TTC549 (cell line): ENCODE results near the gene KRT82.

Experiments
- FAIRE-seq: peaks from 2 replicates; lab custom pipeline; 2012; peaks lifted over from hg19 to GRCh38; lab: Jason Lieb, UNC

The KRT82 gene

DNA sequence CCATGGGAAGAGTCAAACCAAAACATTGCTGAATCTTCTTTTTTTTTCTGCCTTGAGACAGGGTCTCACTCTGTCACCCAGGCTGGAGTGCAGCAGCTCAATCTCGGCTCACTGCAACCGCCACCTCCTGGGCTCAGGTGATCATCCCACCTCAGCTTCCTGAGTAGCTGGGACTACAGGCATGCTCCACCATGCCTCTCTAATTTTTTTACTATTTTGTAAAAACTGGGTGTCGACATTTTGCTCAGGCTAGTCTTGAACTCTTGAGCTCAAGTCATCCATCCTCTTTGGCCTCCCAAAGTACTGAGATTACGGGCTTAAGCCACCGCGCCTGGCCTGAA is 29.5 kb upstream of the KRT82 start:
- FAIRE-seq: no peak

DNA sequence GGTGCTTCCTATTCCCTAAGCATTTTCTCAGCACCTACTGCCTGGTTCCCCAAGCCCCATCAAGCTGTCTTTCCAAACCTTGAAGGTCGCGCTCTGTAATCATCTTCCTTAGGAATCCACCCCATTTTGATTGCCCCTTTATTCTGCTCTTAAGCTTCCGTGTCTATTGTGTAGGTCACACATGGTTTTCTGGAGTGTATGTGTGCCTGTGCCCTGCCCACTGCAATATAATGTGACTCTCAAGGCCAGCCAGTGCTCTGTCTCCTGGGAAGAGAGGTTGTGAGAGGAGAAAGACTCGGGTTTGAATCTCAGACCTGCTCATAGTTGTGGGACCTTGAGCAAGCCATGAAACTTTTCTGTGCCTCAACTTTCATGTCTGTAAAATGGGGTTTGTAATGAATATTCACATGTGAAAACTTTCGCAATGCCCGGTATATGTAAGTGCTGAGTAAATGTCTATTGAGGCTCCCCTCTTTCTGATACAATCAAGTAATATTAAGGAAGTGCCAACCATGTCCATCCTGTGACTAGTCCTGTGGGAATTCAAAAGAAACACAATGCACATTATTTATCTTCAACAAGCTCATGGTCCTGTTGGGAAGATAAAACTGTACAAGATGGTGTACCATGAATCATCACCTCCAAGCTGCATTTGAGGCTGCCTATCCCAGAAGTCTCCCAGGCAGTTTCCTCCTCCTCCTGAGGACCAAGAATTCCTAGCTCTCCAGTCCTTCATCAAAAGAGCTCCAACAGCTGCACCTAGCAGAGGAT is 28.8 kb upstream of the KRT82 start:
- FAIRE-seq: no peak

DNA sequence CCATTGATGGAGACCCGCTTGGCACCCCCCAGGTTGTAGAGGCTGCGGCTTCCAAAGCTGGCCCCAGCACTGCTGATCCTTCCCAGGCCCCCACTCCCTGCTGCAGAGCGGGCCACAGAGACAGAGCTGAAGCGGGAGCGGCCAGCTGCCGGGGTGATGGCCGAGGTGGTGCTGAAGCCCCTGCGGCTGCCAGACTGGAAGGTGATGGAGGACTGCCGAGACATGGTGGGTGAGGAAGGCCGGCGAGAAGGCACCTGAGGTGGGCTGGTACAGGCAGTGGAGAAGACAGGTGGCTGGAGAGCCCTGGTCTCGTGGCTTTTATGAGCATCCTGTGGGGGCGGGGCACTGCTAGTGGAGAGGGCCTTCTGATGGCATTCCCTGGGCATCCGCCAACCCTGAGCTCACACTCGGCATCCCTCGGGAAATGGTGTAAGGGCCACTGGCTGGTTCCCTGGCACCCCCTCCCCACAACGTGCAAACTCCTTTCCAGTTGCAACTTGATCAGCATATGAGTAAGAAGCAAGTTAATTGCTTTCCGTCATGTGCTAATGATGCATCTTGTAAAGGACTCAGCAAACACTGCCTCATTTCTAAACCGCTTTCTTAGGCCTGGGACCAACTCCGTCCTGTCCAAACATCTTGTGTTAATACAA is 28.1 kb upstream of the KRT82 start, which contains the start of gene KRT75:
TSS of gene KRT75 (minus strand) at position 291 of the 653 bp plus-strand sequence. CDS start at position 224, 67 bp downstream.
- FAIRE-seq: no peak

DNA sequence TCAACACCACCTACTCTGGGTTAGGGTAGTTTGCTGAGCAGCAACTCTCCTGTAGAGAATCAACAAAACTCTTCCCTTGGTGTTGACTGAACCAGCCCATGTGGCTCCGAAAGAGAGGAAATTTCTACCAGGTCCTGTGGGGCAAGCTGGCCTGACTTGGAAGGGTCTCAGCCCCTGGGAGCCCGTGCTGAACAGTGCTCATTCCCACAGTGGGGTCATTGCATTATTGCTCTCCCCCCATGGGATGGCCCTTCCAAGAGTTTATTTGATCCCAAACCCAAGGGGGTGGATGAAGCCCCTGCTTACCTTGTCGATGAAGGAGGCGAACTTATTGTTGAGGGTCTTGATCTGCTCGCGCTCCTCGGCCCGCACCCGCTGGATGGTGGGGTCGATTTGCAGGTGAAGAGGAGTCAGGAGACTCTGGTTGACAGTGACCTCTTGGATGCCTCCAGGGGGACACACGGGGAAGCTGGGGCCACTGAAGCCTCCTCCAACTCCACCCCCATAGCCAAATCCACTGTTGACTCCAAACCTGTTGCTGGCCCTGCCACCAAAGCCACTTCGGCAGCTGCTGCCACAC is 27.5 kb upstream of the KRT82 start:
- no peak for FAIRE-seq

DNA sequence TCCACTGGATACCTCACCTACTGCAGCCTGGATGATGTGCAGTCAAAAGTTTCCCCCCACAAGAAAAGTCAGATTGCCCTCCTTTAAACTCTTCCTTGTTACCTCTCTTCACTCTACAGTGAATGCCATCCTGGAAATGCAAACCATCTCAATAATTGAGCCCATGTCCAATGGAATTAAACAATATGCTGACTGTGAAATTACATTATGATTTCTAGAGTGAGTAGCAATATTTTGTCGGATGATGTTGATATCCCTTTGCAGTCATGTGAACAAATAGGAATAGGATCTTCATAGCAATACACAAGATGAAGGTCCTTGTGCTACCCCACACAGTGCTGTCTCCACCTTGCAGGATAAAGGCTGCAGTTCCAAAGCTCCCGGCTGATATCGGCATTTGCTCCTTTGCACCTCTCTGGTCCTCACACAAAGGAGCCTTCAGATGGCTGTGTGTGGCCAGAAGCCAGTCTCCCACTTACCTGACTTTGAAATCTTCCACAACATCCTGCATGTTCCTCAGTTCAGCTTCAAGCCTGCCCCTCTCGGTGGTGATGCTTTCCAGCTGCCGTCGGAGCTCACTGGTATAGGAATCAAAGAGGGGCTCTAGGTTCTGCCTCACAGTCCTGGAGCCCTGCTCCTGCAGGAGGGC is 26.5 kb upstream of the KRT82 start:
- no peak for FAIRE-seq

DNA sequence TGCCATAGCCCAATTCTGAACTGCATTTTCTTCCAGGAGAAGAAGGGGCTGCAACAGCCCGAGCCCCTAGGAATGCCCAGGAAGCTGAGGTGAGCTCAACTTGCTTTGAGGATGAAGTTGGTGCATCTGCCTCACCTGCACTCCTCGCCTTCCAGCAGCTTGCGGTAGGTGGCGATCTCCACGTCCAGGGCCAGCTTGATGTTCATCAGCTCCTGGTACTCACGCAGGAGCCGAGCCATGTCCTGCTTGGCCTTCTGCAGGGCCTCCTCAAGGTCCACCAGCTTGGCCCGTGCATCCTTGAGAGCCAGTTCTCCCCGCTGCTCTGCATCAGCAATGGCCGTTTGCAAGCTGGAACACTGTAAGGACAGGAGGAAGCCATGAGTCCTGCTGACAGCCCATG is 22.0 kb upstream of the KRT82 start:
- no peak for FAIRE-seq

DNA sequence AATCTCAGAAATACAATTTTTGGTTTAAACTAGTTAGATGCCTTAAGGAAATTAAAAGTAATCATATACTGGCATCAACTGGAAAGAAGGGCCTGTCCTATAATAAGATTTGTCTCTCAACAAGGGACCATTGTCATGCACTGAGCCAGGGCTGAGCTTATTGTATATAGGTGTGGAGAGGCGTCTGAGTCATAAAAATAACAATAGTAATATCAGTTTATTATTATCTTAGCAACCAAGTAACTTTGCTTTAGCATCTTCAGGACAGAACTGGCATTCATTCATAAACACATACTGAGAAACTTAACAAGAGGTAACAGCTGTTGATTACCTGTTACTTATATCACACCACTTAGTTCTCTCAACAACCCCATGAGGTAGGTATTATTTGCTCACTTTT is 20.9 kb upstream of the KRT82 start:
- FAIRE-seq: no peak

DNA sequence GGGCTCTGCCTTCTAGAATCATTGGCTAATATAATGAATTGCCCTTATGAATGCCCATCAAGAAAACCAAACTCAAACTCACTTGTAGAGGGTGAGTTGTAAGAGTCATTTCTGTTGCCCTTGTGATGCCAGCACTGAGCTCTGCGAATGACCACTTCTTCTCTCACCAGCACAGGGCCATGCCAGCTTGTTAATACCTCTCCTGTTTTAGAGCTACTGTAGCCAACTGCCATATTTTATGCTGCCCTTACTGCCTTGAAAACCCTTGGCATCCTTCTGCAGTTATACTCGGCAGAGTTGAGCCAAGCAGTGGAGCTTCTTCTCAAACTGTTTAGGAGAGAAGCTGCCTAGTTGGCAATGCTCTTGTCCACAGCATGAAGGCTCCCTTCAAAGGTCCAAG is 19.9 kb upstream of the KRT82 start:
- FAIRE-seq: no peak

DNA sequence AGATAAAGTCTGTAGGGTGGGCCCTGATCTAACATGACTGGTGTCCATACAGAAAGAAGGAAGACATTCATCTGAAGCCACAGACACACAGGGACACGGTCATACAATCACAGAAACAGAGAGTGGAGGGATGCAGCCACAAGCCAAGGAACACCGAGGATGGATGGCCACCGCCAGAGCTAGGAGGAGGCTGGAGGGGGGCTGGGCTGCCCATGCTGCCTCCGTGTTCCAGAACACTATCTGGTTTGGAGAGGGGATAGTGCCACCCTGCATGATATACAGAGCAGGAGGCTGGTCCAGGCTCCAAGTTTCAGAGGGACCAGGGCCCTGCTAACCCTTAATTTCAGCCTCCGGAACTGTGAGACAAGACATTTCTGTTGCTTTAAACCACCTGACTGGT is 19.3 kb upstream of the KRT82 start:
- no peak for FAIRE-seq

DNA sequence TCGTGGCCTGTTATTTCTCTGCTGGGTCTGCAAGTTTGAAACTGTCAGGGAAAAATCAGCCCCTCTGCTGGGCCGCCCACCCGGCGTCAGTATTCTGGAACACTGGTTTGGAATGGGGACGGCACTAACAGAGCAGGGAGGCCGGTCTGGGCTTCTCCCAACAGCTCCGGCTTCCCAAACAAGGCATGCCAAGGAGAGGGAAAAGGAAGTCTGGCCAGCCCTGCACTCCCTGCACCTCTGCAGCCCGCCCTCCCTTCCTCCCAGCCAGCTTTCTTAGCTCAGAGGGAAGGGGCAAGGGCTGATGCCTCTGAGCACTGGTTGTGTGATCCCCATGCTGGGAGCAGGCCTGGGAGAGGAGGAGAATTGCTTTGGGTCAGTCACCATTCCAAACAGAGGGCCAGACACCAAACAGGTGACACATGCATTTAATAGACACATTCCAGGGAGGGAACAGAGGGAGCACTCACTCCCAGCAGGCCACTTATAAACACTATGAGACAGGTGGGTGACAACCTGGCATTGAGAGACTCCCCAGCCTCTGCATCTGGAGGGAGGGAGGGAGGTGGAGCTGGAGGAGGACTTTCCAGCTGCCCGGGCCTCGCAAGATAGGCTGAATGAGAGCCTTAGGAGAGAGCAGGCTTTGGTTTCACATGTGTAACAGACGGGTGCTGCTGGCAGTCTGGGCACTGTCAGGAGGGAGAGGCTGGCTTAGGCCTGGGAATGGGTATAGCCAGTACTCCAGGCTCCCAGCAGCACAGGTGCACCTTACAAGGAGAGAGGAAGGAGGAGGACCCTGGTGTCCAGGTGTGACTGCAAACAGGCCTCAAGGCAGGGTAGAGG is 17.7 kb upstream of the KRT82 start:
- FAIRE-seq: no peak

DNA sequence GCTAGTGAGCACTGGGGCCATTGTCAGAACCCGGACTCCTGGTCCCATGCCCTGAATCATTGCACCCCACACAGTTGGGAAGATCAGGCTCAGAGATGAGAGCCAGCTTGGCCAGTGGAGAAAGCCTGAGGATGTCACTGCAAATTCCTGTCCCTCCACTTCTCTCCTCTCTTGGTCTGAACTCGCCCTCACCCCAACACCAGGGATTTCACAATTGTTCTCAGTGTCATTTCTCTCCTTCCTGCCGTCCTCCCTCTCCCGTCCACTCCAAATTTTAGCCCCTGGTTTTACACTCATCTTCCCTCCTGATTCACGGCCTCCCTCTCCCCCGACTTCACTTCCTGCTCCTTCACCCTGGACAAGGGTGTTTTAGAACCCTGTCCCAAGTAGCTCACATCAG is 16.9 kb upstream of the KRT82 start:
- no peak for FAIRE-seq

DNA sequence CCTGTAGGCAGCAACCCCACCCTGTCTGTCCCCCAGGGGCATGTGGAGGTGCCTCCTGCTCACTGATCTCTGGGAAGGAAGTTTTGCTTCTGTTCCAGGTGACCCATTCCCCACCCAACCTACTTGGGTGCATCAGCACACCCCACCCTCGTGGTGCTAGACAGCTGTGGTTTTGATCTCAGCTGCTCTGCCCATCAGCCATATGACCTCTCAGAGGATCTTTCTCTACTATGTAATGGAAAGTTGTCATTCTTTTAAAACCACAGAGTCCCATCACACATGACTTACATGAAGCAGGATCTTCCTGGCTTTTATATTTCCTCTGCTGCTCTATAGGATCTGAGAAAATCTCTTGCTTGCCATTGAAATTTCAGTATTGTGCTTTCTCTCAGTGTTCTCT is 13.5 kb upstream of the KRT82 start:
- no peak for FAIRE-seq

DNA sequence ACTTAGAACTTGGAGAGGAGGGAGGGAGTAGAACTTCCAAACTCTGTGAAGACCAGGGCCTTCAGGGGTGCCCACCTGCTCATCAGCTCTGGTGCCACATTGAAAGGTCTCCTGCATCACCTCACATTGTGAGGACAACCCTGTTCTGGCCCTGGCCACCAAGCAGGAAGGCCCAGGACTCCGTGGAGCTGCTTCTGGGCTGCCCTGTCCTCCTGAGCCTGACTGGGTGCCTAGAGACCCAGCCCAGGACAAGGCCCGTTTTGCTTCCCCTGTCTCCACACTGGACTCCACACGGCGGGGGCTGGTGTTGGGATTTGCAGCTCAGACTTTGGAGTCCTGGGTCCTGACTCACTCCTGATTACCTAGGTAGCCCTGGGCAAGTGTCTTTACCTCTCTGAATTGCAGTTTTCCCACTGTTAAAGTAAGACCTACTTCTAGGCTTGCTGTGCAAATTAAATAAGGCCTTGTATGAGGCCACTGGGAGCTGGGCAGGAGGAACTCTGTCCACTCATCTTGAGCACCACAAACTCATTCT is 12.5 kb upstream of the KRT82 start:
- no peak for FAIRE-seq

DNA sequence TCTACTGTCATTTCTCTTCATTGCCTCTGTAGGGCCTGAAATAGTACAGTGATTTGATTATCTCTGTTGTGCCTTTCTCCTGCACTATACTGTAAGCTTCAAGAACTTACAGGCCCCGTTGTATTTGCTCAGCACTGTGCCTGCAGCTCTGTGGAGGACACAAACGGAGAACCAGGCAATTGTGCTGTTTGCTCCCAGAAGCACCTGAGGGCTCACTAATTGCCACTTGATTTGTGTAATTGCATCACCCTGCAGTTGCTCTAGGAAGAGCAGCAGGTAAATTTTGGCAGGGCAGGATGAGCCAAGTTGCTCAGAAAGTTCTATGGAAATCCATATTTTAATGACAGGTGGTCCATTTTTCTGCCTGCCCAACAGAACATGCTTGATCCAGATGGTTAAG is 11.6 kb upstream of the KRT82 start:
- no peak for FAIRE-seq

DNA sequence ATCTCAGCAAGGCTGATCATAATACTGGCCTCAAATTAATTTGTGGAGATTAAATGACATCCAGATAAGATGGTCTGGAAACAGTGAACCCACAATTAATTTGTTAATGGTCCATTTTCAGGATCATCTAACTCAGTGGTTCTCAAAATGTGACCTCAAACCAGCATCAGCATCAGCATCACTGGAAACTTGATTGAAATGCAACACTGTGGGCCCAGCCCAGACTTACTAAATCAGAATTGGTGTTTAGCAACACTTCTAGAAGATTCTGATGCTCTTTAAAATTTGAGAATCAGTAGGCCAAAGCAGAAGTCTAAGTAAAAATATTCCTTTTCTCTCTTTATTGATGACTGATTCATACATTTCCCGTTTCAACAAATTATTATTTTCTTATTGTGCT is 10.7 kb upstream of the KRT82 start:
- FAIRE-seq: no peak

DNA sequence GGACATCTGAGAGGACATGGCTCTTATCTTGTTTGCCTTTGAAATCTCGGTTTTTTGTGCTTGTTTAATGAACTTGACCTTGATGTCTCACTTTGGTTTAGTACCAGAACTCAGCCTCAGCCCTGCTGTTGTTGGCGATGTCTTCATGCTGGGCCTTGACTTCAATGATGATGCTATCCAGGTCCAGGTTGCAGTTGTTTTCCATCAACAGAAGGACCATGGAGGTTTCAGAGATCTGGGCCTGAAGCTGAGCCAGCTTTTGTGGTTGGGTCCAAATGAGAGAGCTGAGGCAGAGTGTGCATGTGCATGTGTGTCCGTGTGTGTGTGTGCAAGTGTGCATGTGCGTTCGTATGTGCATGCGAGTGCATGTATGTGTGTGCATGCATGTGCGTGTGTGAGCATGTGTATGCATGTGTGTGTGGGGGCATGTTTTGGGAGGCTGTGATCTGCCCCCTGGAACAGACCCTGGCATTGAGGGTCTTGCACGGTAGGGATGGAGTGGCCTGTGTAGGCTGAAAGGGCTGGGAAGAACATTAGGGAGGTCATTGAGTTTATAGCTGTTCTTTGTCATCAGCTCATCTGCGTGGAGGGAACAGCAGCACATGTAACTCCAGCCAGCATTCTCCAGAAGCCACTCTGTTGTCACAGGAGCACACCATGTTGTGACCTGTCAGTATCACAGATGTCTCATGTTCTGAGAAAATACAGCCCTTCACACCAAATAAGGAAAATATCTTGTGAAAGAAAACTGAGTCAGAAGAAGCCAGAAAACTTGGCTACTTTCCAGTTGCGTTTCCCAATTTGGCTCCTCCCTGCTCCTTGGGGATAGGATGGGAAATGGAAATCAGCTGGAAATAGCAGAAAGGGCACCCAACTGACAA is 10.0 kb upstream of the KRT82 start:
- FAIRE-seq: no peak

DNA sequence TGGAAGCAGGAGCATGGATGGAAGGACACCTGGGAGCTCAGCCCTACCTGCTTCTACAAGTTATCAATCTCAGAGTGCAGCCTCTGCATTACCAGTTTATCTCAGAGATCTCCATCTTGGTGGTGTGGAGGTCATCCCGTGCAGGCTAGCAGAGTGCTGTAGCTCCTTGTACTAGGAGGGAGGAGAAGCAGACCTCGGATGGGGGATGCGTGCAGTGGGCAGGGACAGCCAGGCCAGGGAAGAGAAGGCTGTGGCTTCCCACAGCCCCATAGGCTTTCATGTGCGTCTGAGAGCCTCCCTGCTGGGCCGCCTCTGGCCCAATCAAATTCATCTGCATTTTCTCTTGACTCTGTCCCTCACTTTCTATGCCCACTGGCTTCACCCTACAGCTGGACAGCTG is 8.8 kb upstream of the KRT82 start:
- no peak for FAIRE-seq

DNA sequence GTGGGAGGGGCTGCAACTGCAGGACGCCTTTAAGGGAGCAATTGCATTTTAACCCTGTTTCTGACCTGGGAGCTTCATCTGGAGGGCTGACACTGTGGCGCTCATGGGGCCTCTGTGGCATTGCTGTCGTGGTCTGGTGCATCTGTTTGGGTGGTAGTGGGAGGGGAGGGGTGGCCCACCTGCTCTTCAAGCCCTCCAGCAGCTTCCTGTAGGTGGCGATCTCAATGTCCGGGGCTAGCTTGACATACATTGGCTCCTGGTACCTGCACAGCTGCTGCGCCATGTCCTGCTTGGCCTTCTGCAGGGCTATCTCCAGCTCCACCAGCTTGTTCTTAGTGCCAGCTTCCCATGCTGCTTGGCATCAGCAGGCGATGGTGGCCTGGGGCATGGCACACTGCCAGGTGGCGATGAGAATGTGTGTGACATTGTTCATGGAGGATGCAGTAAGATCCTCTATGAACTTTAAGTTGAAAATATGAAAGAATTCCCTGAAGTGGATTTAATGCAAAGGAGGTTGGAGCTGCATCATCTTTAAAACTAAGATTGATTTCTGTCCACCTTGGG is 7.7 kb upstream of the KRT82 start:
- FAIRE-seq: no peak

DNA sequence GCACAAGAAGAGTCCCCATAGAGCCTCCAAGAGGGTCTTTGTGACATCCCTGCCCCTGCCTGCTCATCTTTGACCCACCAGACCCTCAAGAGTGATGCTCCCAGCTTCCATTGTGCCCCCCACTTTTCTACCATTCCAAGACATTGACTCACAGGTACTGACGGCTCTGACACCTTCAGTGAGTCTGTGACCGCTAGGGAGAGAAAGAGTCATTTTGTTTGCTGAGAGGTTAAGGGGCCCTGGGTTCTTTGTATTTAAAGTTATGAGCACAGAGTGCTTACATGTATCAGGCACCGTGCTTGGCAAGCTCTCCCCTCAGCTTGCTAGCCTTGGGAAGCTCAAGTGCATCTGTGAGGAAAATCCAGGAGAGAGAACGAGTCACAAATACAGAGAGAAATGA is 7.1 kb upstream of the KRT82 start:
- no peak for FAIRE-seq

DNA sequence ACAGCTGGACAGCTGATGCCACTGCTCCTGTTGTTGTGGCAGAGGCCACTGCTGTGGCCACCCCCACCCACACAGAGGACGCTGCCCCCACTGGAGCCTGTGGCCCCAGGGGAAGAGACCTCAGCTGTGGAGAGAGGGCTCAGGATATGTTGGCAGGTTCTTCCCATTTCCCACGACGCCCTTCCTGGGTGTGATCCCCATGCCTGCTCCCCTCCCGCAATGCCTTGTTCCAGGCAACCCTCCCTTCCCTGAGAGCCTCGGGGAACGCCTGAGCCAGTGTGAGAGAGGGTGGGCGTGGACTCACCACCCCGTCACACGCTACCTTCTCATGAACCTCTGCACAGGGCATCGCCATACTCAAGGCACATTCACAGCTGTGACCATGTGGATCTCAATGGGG is 5.7 kb upstream of the KRT82 start:
- FAIRE-seq: no peak
